Superior temporal gyrus (tissue), 1 donor: ENCODE measurements around the gene PPIA.

Experiments
- DNase-seq: peaks from one replicate; pipeline ENCODE4 v3.0.0-alpha.2; 2016; ENCODE audit errors: extremely low spot score

The PPIA gene

DNA sequence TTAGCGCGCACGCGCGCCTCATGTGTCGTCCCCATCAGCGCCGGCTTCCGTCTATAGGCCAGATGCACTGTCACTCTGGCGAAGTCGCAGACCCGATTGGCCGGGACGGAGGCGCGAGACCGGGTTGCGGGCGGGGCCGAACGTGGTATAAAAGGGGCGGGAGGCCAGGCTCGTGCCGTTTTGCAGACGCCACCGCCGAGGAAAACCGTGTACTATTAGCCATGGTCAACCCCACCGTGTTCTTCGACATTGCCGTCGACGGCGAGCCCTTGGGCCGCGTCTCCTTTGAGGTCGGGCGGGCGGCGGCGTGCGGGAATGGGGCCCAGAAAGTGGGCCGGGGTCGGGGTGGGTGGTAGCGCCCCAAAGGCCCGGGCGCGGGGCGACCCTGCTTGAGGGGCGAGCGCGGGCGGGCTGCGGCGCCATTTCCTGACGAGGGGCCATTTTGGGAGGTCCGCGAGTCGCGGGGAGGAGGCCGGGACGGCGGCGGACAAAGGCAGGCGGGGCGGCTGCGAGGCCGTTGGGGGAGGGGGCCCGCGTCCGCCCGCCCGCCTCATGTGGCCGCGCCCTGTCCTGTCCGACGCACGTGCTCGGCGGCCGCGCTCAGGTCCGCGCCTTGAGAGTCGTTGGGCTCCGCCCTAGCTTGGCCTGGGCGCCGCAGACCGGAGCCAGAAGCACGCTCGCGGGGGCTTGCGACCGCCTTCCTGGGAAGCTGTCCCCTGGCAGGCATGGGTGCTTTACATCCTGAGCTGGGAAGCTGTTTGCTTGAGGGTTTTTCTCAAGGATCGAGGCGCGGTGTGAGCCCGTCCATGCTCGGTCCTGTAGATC is at the start of gene PPIA:
Gene PPIA (plus strand): TSS at position 178 of the 825 bp plus-strand sequence. CDS start 44 bp downstream, at position 222.
- DNase-seq, result peak; percentile 98

- DNase-seq, result peak; percentile 82
Measured at GRCh38 chr7:44748045-44748947, 48.2 kb upstream of the PPIA start, which contains the start of gene ZMIZ2. TSS of gene ZMIZ2 (plus strand) at chr7:44748847. CDS start at chr7:44756250, 7,403 bp downstream.

- DNase-seq, result no peak
Measured at GRCh38 chr7:44748948-44749731, 47.3 kb upstream of the PPIA start.

DNA sequence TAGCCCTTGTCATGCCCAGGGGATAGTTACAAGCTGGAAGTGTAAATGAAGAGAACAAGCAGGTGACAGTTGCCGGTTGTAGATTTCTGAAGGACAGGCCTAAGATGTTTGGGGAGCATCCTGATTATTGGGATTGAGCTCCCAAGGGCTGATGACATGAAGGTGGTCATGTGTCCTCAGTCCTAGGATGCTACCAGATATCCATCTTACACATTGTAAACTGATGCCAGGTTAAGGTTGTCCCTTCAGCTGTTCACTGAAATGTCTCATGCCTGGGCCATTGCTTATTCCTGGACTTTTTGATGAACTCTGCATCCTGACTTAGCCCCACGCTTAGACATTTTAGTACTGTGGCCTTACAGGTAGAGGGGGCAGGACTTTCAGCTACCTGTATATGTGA is 46.5 kb upstream of the PPIA start:
- no peak for DNase-seq

- DNase-seq, result no peak
Measured at GRCh38 chr7:44750424-44750823, 46.1 kb upstream of the PPIA start.

DNA sequence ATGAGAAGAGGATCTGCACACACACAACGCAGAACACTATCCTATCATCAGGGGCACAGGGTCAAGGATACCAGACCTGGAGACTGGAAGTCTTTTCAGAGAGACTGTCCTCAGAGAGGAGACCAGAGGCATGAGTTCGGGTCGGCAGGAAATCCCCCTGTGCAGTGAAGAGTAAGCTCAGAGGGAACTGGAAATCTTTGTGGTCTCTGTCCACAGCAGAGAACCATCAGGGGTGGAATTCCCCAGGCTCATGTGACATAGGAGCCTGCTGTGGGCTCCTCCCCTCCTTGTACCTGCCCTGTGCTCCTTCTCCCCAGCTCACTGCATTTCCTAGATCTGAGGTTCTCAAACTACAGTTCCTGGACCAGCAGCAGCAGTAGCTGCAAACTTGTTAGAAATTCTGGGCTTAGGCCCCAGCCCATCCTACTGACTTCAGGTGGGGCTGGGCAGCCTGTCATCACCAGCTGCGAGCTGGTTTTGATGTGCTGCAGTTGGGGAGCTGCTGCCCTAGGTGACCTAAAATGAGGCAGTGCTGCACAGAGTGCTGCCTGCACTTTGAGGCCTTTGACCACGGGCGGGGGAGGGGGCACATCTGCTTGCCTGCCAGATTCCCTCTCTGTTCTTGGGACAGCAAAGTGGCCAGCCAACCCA is 45.4 kb upstream of the PPIA start:
- DNase-seq, result no peak

DNA sequence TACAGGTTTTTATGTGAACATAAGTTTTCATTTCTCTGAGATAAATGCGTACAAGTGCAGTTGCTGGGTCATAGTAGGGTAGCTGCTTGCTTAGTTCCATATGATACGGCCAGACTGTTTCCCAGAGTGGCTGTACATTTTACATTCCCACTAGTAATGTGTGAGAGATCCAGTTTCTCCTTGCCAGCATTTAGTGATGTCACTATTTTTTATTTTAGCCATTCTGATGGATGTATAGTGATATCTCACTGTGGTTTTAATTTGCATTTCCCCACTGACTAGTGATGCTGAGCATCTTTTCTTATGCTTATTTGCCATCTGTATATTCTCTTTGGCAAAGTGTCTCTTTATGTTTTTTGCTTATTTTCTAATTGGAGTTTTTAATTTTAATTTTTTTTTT is 43.7 kb upstream of the PPIA start:
- DNase-seq, result no peak

DNA sequence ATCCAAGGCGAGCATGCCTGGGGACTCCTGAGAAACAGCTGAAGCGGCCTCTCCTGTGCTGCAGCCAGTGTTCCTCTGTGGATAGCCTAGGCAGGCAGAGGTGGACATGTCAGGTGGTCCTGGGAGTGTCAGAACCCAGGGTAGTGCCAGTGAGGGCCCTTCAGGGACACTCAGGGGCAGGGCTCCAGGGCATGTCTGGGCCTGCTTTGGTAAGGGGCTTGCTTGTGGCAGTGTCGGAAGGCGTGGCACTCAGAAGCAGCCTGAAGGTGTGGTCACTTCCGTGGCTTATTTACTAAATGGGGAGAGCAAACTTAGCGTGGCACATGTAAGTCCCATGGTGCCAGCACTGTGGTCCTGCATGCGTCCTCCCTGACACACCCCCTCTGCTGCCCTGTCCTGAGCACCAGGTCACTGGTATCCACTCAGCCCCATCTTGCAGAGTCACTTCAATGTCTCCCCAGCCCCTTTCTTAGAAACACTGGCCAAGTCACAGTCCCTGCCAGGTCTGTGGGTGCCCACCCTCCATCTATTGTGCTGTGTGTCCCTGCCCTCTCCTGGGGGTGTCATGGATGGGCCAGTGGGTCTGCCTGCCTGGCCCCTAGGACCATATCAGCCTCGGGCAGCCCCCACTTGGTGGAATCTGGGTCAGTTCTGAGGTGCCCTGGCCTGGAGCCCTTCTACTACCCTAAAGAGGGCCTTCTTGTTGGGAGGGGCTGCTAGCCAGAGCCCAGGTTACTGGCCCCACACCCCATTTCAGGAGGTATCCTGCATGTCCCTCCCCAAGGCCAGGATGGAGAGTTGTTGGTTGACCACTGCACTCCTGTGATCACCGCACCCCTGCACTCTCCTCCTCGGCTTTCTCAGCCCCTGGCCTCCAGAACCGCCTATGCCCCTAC is 41.4 kb upstream of the PPIA start:
- DNase-seq, result no peak

DNA sequence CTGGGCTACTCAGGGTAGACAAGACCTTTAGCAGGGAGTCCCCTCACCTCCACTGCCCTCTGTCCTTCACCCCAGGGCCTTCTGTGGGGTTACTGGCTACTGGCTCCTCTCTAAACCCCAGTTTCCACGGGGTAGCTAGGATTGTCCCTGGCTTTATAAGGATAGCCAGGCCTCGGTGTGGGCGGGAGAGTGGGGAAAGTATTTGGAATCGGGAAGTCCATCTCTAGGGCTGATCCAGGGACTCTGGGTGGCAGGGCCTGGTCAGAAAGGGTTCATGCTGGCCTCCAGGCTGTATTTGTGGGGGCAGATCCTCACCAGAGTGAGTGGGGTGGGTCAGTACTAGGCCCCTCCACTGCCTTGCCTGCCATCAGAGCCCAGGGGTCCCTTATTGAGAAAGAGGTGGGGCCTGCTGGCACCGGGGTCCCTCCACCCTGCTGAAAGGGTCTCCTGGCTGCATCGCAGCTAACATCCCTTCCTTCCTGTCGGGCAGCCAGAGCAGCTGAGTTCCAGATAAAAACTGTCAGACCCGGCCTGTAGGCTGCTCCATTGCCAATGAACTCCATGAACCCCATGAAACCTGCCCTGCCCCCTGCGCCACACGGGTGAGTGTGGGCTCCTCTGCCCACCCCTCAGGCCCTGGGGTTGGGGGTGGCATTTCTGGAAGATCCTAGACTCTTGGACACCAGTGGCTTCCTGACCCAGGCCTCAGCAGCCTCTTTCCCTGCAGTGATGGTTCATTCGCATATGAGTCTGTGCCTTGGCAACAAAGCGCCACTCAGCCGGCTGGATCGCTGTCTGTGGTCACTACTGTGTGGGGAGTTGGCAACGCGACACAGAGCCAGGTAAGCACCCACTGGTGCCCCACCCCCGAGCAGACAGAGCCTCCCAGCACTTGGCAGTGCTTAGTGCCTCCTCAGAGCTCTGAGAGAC is 40.5 kb upstream of the PPIA start:
- no peak for DNase-seq

DNA sequence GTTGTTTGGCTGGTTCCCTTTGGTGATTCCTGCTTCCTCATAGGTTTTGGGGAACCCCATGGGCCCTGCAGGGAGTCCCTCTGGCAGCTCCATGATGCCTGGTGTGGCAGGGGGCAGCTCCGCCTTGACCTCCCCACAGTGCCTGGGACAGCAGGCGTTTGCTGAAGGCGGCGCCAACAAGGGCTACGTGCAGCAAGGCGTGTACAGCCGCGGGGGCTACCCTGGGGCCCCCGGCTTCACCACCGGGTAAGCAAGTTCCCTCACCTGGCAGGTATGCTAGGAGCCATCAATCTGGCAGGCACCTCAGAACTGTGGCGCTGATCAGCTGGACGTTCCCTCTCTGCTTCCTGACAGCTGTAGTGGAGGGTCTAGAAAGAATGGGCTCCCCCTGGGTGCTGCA is 39.6 kb upstream of the PPIA start:
- DNase-seq, result no peak

DNA sequence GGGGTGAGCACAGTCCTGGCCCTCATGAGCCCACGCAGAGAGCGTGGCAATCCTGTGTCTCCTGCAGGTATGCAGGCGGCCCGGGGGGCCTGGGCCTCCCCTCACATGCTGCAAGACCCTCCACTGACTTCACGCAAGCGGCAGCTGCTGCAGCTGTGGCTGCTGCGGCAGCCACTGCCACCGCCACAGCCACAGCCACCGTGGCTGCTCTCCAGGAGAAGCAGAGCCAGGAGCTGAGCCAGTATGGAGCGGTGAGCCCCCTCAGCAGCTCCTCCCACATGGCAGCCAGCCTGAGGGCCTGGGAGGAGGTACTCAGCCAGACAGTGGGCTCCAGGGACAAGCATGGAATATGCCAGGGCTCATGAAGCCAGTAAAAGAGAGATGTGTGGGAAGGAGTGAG is 39.2 kb upstream of the PPIA start:
- peak; percentile 39 for DNase-seq

GRCh38 chr7:44757739-44758138 is 38.7 kb upstream of the PPIA start:
- DNase-seq, result no peak

DNA sequence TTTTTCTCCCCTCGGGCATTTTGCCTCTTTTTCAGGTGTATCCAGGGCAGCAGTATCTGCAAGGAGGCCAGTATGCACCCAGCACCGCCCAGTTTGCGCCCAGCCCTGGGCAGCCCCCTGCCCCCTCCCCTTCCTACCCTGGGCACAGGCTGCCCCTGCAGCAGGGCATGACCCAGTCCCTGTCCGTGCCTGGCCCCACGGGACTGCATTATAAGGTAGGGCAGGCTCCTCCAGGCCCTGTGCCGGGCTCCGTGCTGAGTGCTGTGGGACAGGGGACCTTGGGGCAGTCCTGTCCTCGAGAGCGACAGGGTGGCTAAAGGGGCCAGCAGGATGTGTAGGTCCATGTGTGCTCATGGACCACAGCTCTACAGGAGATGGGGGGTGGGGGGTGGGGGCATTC is 37.2 kb upstream of the PPIA start:
- DNase-seq, result no peak

GRCh38 chr7:44760034-44760580 is 36.4 kb upstream of the PPIA start:
- no peak for DNase-seq

GRCh38 chr7:44761207-44762161 is 35.0 kb upstream of the PPIA start:
- DNase-seq, result no peak

DNA sequence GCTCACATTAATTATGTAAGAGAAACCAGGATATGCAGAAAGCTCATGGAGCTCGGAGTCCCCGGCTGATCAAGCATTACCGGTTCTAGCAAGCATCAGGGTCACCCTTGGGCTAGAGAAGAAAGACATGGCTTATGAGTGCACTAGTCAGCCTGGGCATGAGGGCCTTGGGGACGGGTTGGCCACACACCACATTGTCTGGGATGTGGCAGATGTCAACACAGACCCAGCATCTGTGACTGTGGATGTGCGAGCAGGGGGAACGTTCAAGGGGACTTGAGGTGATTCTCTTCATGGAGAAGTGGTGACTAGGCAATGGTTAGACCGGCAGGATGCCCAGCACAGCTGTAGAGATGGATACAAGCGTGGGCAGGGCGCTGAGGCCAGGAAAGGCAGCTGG is 34.2 kb upstream of the PPIA start:
- no peak for DNase-seq

DNA sequence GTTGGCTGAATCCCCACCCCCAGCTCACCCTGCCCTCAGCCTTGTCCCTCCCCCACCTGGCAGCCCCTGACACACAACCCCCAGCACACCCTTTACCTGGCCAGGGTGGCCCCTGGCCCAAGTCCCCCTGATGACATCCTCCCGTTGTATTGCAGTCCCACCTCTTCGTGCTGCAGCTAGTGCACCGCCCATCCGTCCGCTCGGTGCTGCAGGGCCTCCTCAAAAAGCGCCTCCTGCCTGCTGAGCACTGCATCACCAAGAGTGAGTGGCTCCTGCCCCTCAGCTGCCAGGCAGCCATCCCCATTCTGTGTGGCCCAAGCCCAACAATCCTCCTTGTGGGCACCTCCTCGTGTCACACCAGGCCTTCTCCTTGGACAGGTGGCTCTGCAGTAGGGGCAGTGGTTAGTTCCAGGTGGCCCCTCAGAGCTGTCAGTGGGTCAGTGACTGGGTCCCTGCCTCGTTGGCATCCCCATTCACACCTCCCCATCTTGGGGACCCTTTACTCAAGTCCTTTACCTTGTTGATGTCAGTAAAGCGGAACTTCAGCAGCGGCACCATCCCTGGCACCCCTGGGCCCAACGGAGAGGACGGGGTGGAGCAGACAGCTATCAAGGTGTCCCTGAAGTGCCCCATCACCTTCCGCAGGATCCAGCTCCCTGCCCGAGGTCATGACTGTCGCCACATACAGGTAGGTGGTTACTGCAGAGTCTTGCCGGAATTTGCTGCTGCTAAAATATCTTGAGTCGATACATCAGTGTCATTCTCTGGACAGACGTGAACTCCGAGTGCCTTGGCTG is 33.6 kb upstream of the PPIA start:
- no peak for DNase-seq
